ENCODE results near the gene EFNB1. TPM values are rescaled to one million over a fixed set of nuclear protein-coding genes. Genes with fewer than 3 reads are reported as not detected.

The EFNB1 gene
- total RNA-seq, 1 experiment from 2014 or later = 7.0 TPM

GRCh38 chrX:68837119-68837518, 8.3 kb downstream of the EFNB1 start:
- Histone ChIP-seq H3K27me3 (replicated peaks; ENCODE audit: control insufficient read depth, insufficient read depth, low read length) (no peaks in the 10 kb centered on the region), H3K9me3 (no peaks in the 10 kb centered on the region), H3K4me1 (no peaks in the 10 kb centered on the region), H3K36me3 (ENCODE audit: control insufficient read depth, insufficient read depth, low read length) (no peaks in the 10 kb centered on the region), H3K4me3 (ENCODE audit: low read depth, low read length) (no peak overlapping the region)
- BruUV-seq (replicated peaks) = no TSS peak
- H3K9me3 Mint-ChIP-seq (ENCODE audit: unreplicated experiment) = peaks cover 8% of the 10 kb centered on the region
- TF ChIP-seq, protein P1, sequence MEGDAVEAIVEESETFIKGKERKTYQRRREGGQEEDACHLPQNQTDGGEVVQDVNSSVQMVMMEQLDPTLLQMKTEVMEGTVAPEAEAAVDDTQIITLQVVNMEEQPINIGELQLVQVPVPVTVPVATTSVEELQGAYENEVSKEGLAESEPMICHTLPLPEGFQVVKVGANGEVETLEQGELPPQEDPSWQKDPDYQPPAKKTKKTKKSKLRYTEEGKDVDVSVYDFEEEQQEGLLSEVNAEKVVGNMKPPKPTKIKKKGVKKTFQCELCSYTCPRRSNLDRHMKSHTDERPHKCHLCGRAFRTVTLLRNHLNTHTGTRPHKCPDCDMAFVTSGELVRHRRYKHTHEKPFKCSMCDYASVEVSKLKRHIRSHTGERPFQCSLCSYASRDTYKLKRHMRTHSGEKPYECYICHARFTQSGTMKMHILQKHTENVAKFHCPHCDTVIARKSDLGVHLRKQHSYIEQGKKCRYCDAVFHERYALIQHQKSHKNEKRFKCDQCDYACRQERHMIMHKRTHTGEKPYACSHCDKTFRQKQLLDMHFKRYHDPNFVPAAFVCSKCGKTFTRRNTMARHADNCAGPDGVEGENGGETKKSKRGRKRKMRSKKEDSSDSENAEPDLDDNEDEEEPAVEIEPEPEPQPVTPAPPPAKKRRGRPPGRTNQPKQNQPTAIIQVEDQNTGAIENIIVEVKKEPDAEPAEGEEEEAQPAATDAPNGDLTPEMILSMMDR (IDR thresholded peaks at IDR 0.05; ENCODE audit: insufficient read depth in 1 of 2, low read depth in 1 of 2, low read length in 1 of 2, severe bottlenecking in 1 of 2, unreplicated experiment in 1 of 2) = no peak
- H3K36me3 Mint-ChIP-seq (ENCODE audit: insufficient read depth, unreplicated experiment) = peaks cover 8% of the 10 kb centered on the region
- H3K27ac Mint-ChIP-seq (ENCODE audit: unreplicated experiment) = no peak overlapping the region
- DNase-seq = no peak
- H3K4me3 Mint-ChIP-seq (ENCODE audit: unreplicated experiment) = no peak overlapping the region
- H3K4me1 Mint-ChIP-seq (ENCODE audit: low read depth, unreplicated experiment) = no peaks in the 10 kb centered on the region
- ChIA-PET CTCF (interaction anchor here (0.7 kb wide), 1 partner anchor 9 kb away, joined by 3 read pairs; no protein-coding TSS in a partner anchor), POLR2A (no interaction called here)
- intact Hi-C loops (cut with micrococcal nuclease; ENCODE audit: unreplicated experiment) = no loop called here
- H3K27me3 Mint-ChIP-seq (ENCODE audit: insufficient read depth, unreplicated experiment) = no peaks in the 10 kb centered on the region

DNA sequence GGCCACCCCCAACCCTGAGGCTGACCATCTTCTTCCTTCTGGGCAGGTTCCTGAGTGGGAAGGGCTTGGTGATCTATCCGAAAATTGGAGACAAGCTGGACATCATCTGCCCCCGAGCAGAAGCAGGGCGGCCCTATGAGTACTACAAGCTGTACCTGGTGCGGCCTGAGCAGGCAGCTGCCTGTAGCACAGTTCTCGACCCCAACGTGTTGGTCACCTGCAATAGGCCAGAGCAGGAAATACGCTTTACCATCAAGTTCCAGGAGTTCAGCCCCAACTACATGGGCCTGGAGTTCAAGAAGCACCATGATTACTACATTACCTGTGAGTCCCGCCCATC, 9.7 kb downstream of the EFNB1 start:
- Histone ChIP-seq H3K4me1 (no peaks in the 10 kb centered on the region), H3K9me3 (no peaks in the 10 kb centered on the region), H3K36me3 (ENCODE audit: control insufficient read depth, insufficient read depth, low read length) (no peaks in the 10 kb centered on the region), H3K4me3 (ENCODE audit: low read depth, low read length) (no peak overlapping the region), H3K27me3 (replicated peaks; ENCODE audit: control insufficient read depth, insufficient read depth, low read length) (no peaks in the 10 kb centered on the region)
- peaks cover 8% of the 10 kb centered on the region for H3K9me3 Mint-ChIP-seq (ENCODE audit: unreplicated experiment)
- ChIA-PET CTCF (no interaction called here), POLR2A (no interaction called here)
- no peak overlapping the region for H3K27ac Mint-ChIP-seq (ENCODE audit: unreplicated experiment)
- BruUV-seq (replicated peaks) = no TSS peak
- DNase-seq = no peak
- no peaks in the 10 kb centered on the region for H3K27me3 Mint-ChIP-seq (ENCODE audit: insufficient read depth, unreplicated experiment)
- TF ChIP-seq, protein P1 (IDR thresholded peaks at IDR 0.05; ENCODE audit: insufficient read depth in 1 of 2, low read depth in 1 of 2, low read length in 1 of 2, severe bottlenecking in 1 of 2, unreplicated experiment in 1 of 2) = no peak
- peaks cover 7% of the 10 kb centered on the region for H3K4me1 Mint-ChIP-seq (ENCODE audit: low read depth, unreplicated experiment)
- intact Hi-C loops (cut with micrococcal nuclease; ENCODE audit: unreplicated experiment) = no loop called here
- H3K4me3 Mint-ChIP-seq (ENCODE audit: unreplicated experiment) = no peak overlapping the region
- H3K36me3 Mint-ChIP-seq (ENCODE audit: insufficient read depth, unreplicated experiment) = peaks cover 10% of the 10 kb centered on the region

GRCh38 chrX:68839771-68840170, 10.9 kb downstream of the EFNB1 start:
- Mint-ChIP-seq H3K9me3 (ENCODE audit: unreplicated experiment) (peaks cover 8% of the 10 kb centered on the region), H3K36me3 (ENCODE audit: insufficient read depth, unreplicated experiment) (peaks cover 10% of the 10 kb centered on the region), H3K4me1 (ENCODE audit: low read depth, unreplicated experiment) (peaks cover 7% of the 10 kb centered on the region), H3K4me3 (ENCODE audit: unreplicated experiment) (no peak overlapping the region), H3K27me3 (ENCODE audit: insufficient read depth, unreplicated experiment) (no peaks in the 10 kb centered on the region), H3K27ac (ENCODE audit: unreplicated experiment) (no peak overlapping the region)
- H3K27me3 ChIP-seq (replicated peaks; ENCODE audit: control insufficient read depth, insufficient read depth, low read length) = no peaks in the 10 kb centered on the region
- BruUV-seq (replicated peaks) = no TSS peak
- TF ChIP-seq, protein P1 (IDR thresholded peaks at IDR 0.05; ENCODE audit: insufficient read depth in 1 of 2, low read depth in 1 of 2, low read length in 1 of 2, severe bottlenecking in 1 of 2, unreplicated experiment in 1 of 2) = no peak
- H3K4me3 ChIP-seq (ENCODE audit: low read depth, low read length) = no peak overlapping the region
- no peaks in the 10 kb centered on the region for H3K9me3 ChIP-seq
- ChIA-PET POLR2A (no interaction called here), CTCF (no interaction called here)
- intact Hi-C loops (cut with micrococcal nuclease; ENCODE audit: unreplicated experiment) = no loop called here
- H3K36me3 ChIP-seq (ENCODE audit: control insufficient read depth, insufficient read depth, low read length) = no peaks in the 10 kb centered on the region
- DNase-seq = no peak
- H3K4me1 ChIP-seq = no peaks in the 10 kb centered on the region

All from Caco-2 (cell line).